Measurements from ENCODE around the gene PRRX2. TPM values are rescaled to one million over a fixed set of nuclear protein-coding genes. Genes with fewer than 3 reads are reported as not detected.

The PRRX2 gene
- total and polyA plus RNA-seq, 2 of the 13 experiments (the other 11 are each of a cell fraction or from before 2014, with no cell fraction given): 0.05 TPM; not detected in 1

GRCh38 chr9:129626079-129626624, 39.3 kb upstream of the PRRX2 start, which contains the start of gene NTMT1 (continued):
- TF ChIP-seq ZNF800 (CRISPR knock-in tag; IDR thresholded peaks at IDR 0.05): no peak; the same call in 1 of the 2 replicates
- 0 out of 2 replicates have a peak, but pooled peaks have one; percentile 34 for TF ChIP-seq NFAT5 (CRISPR knock-in tag; IDR thresholded peaks at IDR 0.05)
- no peak for TF ChIP-seq HOXA7 (CRISPR knock-in tag; IDR thresholded peaks at IDR 0.05)
- TF ChIP-seq SUZ12 (IDR thresholded peaks at IDR 0.05; ENCODE audit: low read depth, low read length): no peak
- no peak for TF ChIP-seq ZNF839 (CRISPR knock-in tag; IDR thresholded peaks at IDR 0.05; ENCODE audit: borderline replicate concordance)
- peak; percentile 58 for TF ChIP-seq HNRNPLL (IDR thresholded peaks at IDR 0.05; ENCODE audit: low read depth, low read length, poor library complexity, severe bottlenecking)
- TF ChIP-seq GLI4 (CRISPR knock-in tag; IDR thresholded peaks at IDR 0.05; ENCODE audit: borderline replicate concordance): no peak
- 0 out of 2 replicates have a peak, but pooled peaks have one; percentile 42 for TF ChIP-seq BCL3 (CRISPR knock-in tag; IDR thresholded peaks at IDR 0.05)
- peak; percentile 78; the same call in 1 of the 2 replicates for TF ChIP-seq ZFP37 (CRISPR knock-in tag; IDR thresholded peaks at IDR 0.05; ENCODE audit: borderline replicate concordance)
- peak; percentile 52; the same call in 1 of the 2 replicates for TF ChIP-seq REPIN1 (CRISPR knock-in tag; IDR thresholded peaks at IDR 0.05; ENCODE audit: borderline replicate concordance, low read depth)
- TF ChIP-seq ATF7-NPFF (CRISPR knock-in tag; IDR thresholded peaks at IDR 0.05; ENCODE audit: low read depth): peak; percentile 91
- no peak for TF ChIP-seq ZNF460 (CRISPR knock-in tag; IDR thresholded peaks at IDR 0.05; ENCODE audit: borderline replicate concordance)
- TF ChIP-seq TARDBP (CRISPR knock-in tag; IDR thresholded peaks at IDR 0.05): peak; percentile 73; the same call in 1 of the 2 replicates
- no peak for TF ChIP-seq PLSCR1 (CRISPR knock-in tag; IDR thresholded peaks at IDR 0.05; ENCODE audit: borderline replicate concordance)
- 0 out of 2 replicates have a peak, but pooled peaks have one; percentile 43 for TF ChIP-seq ZNF552 (CRISPR knock-in tag; IDR thresholded peaks at IDR 0.05; ENCODE audit: borderline replicate concordance)
- no peak for TF ChIP-seq ZFAT (CRISPR knock-in tag; conservative IDR thresholded peaks at IDR 0.05)
- TF ChIP-seq ZNF329 (CRISPR knock-in tag; IDR thresholded peaks at IDR 0.05; ENCODE audit: low read depth): peak; percentile 60; the same call in 1 of the 2 replicates
- no peak for TF ChIP-seq MATR3 (CRISPR knock-in tag; IDR thresholded peaks at IDR 0.05)
- TF ChIP-seq NFE2L2 (IDR thresholded peaks at IDR 0.05; ENCODE audit: low read length): no peak

All from HepG2 (cell line).